ENCODE measurements around the gene PNLIPRP3. TPM values are rescaled to one million over a fixed set of nuclear protein-coding genes. Genes with fewer than 3 reads are reported as not detected.

Gene PNLIPRP3
- total and polyA plus RNA-seq, 10 of the 15 experiments (the other 5 are each of a cell fraction or from before 2014, with no cell fraction given), result 0.03 TPM; not detected in 9

- no TSS peak for BruUV-seq (replicated peaks)
- POLR2A ChIA-PET, result no interaction called here
- H3K79me2 ChIP-seq (ENCODE audit: control insufficient read depth, insufficient read depth, low read length), result no peaks in the 10 kb centered on the region
- no peak overlapping the region for H3K4me3 ChIP-seq
- TF ChIP-seq, protein P1, sequence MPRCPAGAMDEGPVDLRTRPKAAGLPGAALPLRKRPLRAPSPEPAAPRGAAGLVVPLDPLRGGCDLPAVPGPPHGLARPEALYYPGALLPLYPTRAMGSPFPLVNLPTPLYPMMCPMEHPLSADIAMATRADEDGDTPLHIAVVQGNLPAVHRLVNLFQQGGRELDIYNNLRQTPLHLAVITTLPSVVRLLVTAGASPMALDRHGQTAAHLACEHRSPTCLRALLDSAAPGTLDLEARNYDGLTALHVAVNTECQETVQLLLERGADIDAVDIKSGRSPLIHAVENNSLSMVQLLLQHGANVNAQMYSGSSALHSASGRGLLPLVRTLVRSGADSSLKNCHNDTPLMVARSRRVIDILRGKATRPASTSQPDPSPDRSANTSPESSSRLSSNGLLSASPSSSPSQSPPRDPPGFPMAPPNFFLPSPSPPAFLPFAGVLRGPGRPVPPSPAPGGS (IDR thresholded peaks at IDR 0.05; ENCODE audit: borderline replicate concordance, insufficient read depth, low read depth, low read length, poor library complexity, severe bottlenecking), result peak; percentile 56
- TF ChIP-seq MLLT1 (IDR thresholded peaks at IDR 0.05), result no peak
- H3K9ac ChIP-seq (ENCODE audit: control insufficient read depth, insufficient read depth, low read length), result no peak overlapping the region
- H2AFZ ChIP-seq (ENCODE audit: control insufficient read depth, low read depth, low read length), result no peak overlapping the region
- FAIRE-seq (no peak), DNase-seq (ENCODE audit: low read depth, low spot score) (no peak), ATAC-seq (no peak)
- no peaks in the 10 kb centered on the region for H3K9me3 ChIP-seq (replicated peaks; ENCODE audit: control insufficient read depth, insufficient read depth, low read length)
- H3K27ac ChIP-seq (ENCODE audit: control insufficient read depth, insufficient read depth), result no peak overlapping the region
- in situ Hi-C loops (cut with MboI), result no loop called here
- CTCF ChIA-PET, result no interaction called here
- no peaks in the 10 kb centered on the region for H3K36me3 ChIP-seq (ENCODE audit: control insufficient read depth in 2 of 2, insufficient read depth in 2 of 2, low read length in 1 of 2)
- 0% methylated on average over 2 of the region's 2 CpGs for WGBS (ENCODE audit: insufficient coverage, insufficient replicate concordance, low lambda C conversion rate, missing lambda C conversion rate)
- no peaks in the 10 kb centered on the region for H3K4me1 ChIP-seq (ENCODE audit: control insufficient read depth, insufficient read depth, low read length)
- H4K20me1 ChIP-seq (ENCODE audit: control insufficient read depth, insufficient read depth), result no peaks in the 10 kb centered on the region
- RAD21 ChIA-PET (ENCODE audit: unreplicated experiment), result no interaction called here
- no peaks in the 10 kb centered on the region for H3K27me3 ChIP-seq (replicated peaks in 1 of 2; ENCODE audit: control insufficient read depth in 2 of 2, insufficient read depth in 2 of 2, low read length in 1 of 2)
- H3K4me2 ChIP-seq (ENCODE audit: control insufficient read depth, insufficient read depth), result no peak overlapping the region
- SMC1A ChIA-PET (ENCODE audit: uncharacterized antibody, unreplicated experiment), result no interaction called here
- intact Hi-C loops (cut with micrococcal nuclease; ENCODE audit: unreplicated experiment), result no loop called here
Measured at GRCh38 chr10:116417821-116418220, 9.8 kb upstream of the PNLIPRP3 start.

DNA sequence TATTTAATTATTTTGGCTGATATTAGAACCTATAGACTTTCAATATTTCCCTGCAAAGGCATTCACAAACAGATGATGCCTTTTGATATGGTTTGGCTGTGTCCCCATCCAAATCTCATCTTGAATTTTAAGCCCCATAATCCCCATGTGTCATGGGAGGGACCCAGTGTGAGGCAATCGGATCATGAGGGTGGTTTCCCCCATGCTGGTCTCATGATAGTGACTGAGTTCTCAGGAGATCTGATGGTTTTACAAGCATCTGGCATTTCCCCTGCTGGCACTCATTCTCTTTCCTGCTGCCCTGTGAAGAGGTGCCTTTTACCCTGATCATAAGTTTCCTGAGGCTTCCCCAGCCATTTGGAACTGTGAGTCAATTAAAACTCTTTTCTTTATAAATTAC lies 9.3 kb upstream of the PNLIPRP3 start:
- ChIA-PET SMC1A (ENCODE audit: uncharacterized antibody, unreplicated experiment) (no interaction called here), RAD21 (ENCODE audit: unreplicated experiment) (no interaction called here), POLR2A (no interaction called here), CTCF (no interaction called here)
- FAIRE-seq, result no peak
- BruUV-seq (replicated peaks), result no TSS peak
- H3K9ac ChIP-seq (ENCODE audit: control insufficient read depth, insufficient read depth, low read length), result no peak overlapping the region
- H3K27me3 ChIP-seq (replicated peaks in 1 of 2; ENCODE audit: control insufficient read depth in 2 of 2, insufficient read depth in 2 of 2, low read length in 1 of 2), result no peaks in the 10 kb centered on the region
- WGBS (ENCODE audit: insufficient coverage, insufficient replicate concordance, low lambda C conversion rate, missing lambda C conversion rate), result 0% methylated on average over 1 of the region's 1 CpG
- H3K27ac ChIP-seq (ENCODE audit: control insufficient read depth, insufficient read depth), result no peak overlapping the region
- no peaks in the 10 kb centered on the region for H3K79me2 ChIP-seq (ENCODE audit: control insufficient read depth, insufficient read depth, low read length)
- ATAC-seq, result no peak
- no peak overlapping the region for H3K4me2 ChIP-seq (ENCODE audit: control insufficient read depth, insufficient read depth)
- H3K36me3 ChIP-seq (ENCODE audit: control insufficient read depth in 2 of 2, insufficient read depth in 2 of 2, low read length in 1 of 2), result no peaks in the 10 kb centered on the region
- H4K20me1 ChIP-seq (ENCODE audit: control insufficient read depth, insufficient read depth), result no peaks in the 10 kb centered on the region
- no peaks in the 10 kb centered on the region for H3K9me3 ChIP-seq (replicated peaks; ENCODE audit: control insufficient read depth, insufficient read depth, low read length)
- no peak for DNase-seq (ENCODE audit: low read depth, low spot score)
- H3K4me1 ChIP-seq (ENCODE audit: control insufficient read depth, insufficient read depth, low read length), result no peaks in the 10 kb centered on the region
- in situ Hi-C loops (cut with MboI) (no loop called here), intact Hi-C loops (cut with micrococcal nuclease; ENCODE audit: unreplicated experiment) (no loop called here)
- no peak overlapping the region for H3K4me3 ChIP-seq
- no peak overlapping the region for H2AFZ ChIP-seq (ENCODE audit: control insufficient read depth, low read depth, low read length)
- TF ChIP-seq IKZF2 (IDR thresholded peaks at IDR 0.05) (no peak), MTA2 (IDR thresholded peaks at IDR 0.05; ENCODE audit: low read depth) (no peak), ZNF207 (IDR thresholded peaks at IDR 0.05; ENCODE audit: borderline replicate concordance) (no peak), BHLHE40 (IDR thresholded peaks at IDR 0.05; ENCODE audit: borderline replicate concordance in 1 of 2, low read depth in 2 of 2, low read length in 1 of 2) (no peak), SP1 (IDR thresholded peaks at IDR 0.05; ENCODE audit: low read depth, low read length) (no peak), LARP7 (IDR thresholded peaks at IDR 0.05) (no peak), FOXK2 (IDR thresholded peaks at IDR 0.05) (no peak), YBX1 (IDR thresholded peaks at IDR 0.05) (no peak), POLR2AphosphoS5 (IDR thresholded peaks at IDR 0.05; ENCODE audit: low read length) (no peak), PKNOX1 (IDR thresholded peaks at IDR 0.05) (no peak), CREM (IDR thresholded peaks at IDR 0.05; ENCODE audit: low read depth) (no peak), CHD2 (IDR thresholded peaks at IDR 0.05; ENCODE audit: borderline replicate concordance, low read depth, low read length) (no peak), EP300 (IDR thresholded peaks at IDR 0.05; ENCODE audit: borderline replicate concordance in 1 of 2, control insufficient read depth in 1 of 2, low read depth in 2 of 2, low read length in 2 of 2) (no peak), JUNB (IDR thresholded peaks at IDR 0.05) (no peak)
